PC-3 (cell line): ENCODE results near the gene C1QTNF9. TPM values are rescaled to one million over a fixed set of nuclear protein-coding genes. Genes with fewer than 3 reads are reported as not detected.

ENCODE experiments used
- ATAC-seq: fragments of 200-7000 bp; cut with Tn5 transposase; 2 replicates; pipeline ENCODE4 v1.9.1; 2020; ENCODE audit warnings: mild to moderate bottlenecking, moderate library complexity
- BruUV-seq: library from RNA; stranded (reverse); fragments of 400-500 nt; replicated peaks from 2 replicates; lab custom pipeline; 2021; lab: Mats Ljungman, UMichigan
- CTCF ChIA-PET: fragments of 300-600 bp; sonication (Branson Sonifier 250); formaldehyde crosslinking; loops from one replicate; lab custom pipeline; 2022; ENCODE audit warnings: antibody characterized with exemption; lab: Charles Lee
- POLR2A ChIA-PET: fragments of 300-600 bp; sonication (Branson Sonifier 250); formaldehyde crosslinking; loops from one replicate; lab custom pipeline; 2022; ENCODE audit warnings: antibody characterized with exemption; ENCODE audit not compliant: unreplicated experiment; lab: Charles Lee
- DNase-seq: peaks from one replicate; pipeline ENCODE4 v3.0.0-alpha.2; 2015
- H2AFZ ChIP-seq: fragments of 300-600 bp; sonication (generic); 2 replicates; pipeline ENCODE4 v1.6.0; 2016; ENCODE audit warnings: antibody characterized with exemption, low read length
- H3F3A ChIP-seq: fragments of 300-600 bp; sonication (generic); one replicate; pipeline ENCODE4 v1.6.0; 2017; ENCODE audit warnings: antibody characterized with exemption, low read length, control low read depth, mild to moderate bottlenecking; ENCODE audit not compliant: unreplicated experiment
- H3K27ac ChIP-seq: fragments of 300-600 bp; sonication (generic); 2 replicates; pipeline ENCODE4 v1.5.1; 2016; ENCODE audit warnings: mild to moderate bottlenecking, low read length
- H3K27me3 ChIP-seq: fragments of 300-600 bp; sonication (generic); 2 replicates; pipeline ENCODE4 v1.6.1; 2016; ENCODE audit warnings: low read length, mixed read lengths
- H3K36me3 ChIP-seq: fragments of 300-600 bp; sonication (generic); 2 replicates; pipeline ENCODE4 v1.6.1; 2016; ENCODE audit warnings: low read depth, mixed run types, low read length, mixed read lengths
- H3K4me1 ChIP-seq: fragments of 300-600 bp; sonication (generic); 2 replicates; pipeline ENCODE4 v1.5.1; 2016; ENCODE audit warnings: low read length; ENCODE audit not compliant: insufficient read depth
- H3K4me2 ChIP-seq: fragments of 300-600 bp; sonication (generic); 2 replicates; pipeline ENCODE4 v1.6.0; 2016; ENCODE audit warnings: low read length
- H3K4me3 ChIP-seq: fragments of 300-600 bp; sonication (generic); 2 replicates; pipeline ENCODE4 v1.5.1; 2016; ENCODE audit warnings: mild to moderate bottlenecking, low read length, mixed read lengths
- H3K79me2 ChIP-seq: fragments of 300-600 bp; sonication (generic); 2 replicates; pipeline ENCODE4 v1.6.1; 2017; ENCODE audit warnings: low read length, mixed read lengths
- H3K9ac ChIP-seq: fragments of 300-600 bp; sonication (generic); 2 replicates; pipeline ENCODE4 v1.6.0; 2016; ENCODE audit warnings: mild to moderate bottlenecking, low read length
- H3K9me2 ChIP-seq: fragments of 300-600 bp; sonication (generic); replicated peaks from 2 replicates; pipeline ENCODE4 v1.6.1; 2016; ENCODE audit warnings: mixed run types, low read length, mixed read lengths
- H3K9me3 ChIP-seq: fragments of 300-600 bp; sonication (generic); 2 replicates; pipeline ENCODE4 v1.6.1; 2016; ENCODE audit warnings: low read length, mixed read lengths
- H4K20me1 ChIP-seq: fragments of 300-600 bp; sonication (generic); 2 replicates; pipeline ENCODE4 v1.6.1; 2016; ENCODE audit warnings: low read length, mixed read lengths
- EZH2 ChIP-seq: fragments of 300-600 bp; sonication (generic); IDR thresholded peaks from one replicate; pipeline ENCODE4 v1.6.1; 2017; ENCODE audit warnings: antibody characterized with exemption, mild to moderate bottlenecking, low read length; ENCODE audit not compliant: unreplicated experiment
- EZH2phosphoT487 ChIP-seq: fragments of 300-600 bp; sonication (generic); IDR thresholded peaks from 2 replicates; pipeline ENCODE4 v1.6.1; 2018; ENCODE audit warnings: mild to moderate bottlenecking, antibody characterized with exemption, low read length, borderline replicate concordance
- intact Hi-C: fragments of 100-400 bp; cut with micrococcal nuclease; formaldehyde crosslinking; loops from 2 replicates; pipeline ENCODE4 v1.9.0; 2023
- total RNA-seq: library from RNA; depleted of rRNA; stranded (reverse); fragments of >200 nt; gene quantifications from 2 replicates; pipeline ENCODE4 v1.2.3, GENCODE V29; 2014
- TF ChIP-seq, protein P1 (sequence below): fragments of 300-600 bp; sonication (generic); conservative IDR thresholded peaks from 2 replicates; pipeline ENCODE4 v1.5.1; 2017; ENCODE audit warnings: antibody characterized with exemption, low read depth, mild to moderate bottlenecking, low read length

C1QTNF9 gene
- total RNA-seq, 1 experiment from 2014 or later: 0.11 TPM

DNA sequence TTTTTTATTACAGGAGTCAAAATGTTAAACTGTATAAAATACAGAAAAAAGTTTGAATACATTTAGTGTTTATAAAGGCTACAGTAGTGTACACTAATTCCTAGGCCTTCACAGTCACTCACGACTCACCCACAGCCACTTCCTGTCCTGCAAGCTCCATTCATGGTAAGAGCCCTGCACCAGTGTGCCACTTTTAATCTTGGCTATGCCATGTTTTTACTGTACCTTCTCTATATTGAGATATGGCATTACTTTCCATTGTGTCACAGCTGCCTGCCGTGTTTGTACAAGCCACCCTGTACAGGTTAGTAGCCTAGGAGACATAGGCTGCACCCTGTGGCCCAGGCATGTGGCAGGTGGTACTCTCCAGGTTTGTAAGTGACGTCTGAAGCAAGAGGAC is 32.1 kb downstream of the C1QTNF9 start:
- no peak overlapping the region for H3K4me2 ChIP-seq
- peak; percentile 93 for ATAC-seq
- peaks cover 10% of the 10 kb centered on the region for H3K4me1 ChIP-seq
- H3F3A ChIP-seq: no peaks in the 10 kb centered on the region
- ChIA-PET POLR2A (no interaction called here), CTCF (no interaction called here)
- H3K9me3 ChIP-seq: no peaks in the 10 kb centered on the region
- no peaks in the 10 kb centered on the region for H3K79me2 ChIP-seq
- H4K20me1 ChIP-seq: no peaks in the 10 kb centered on the region
- no peak overlapping the region for H3K27ac ChIP-seq
- no peak for TF ChIP-seq EZH2
- no peak for TF ChIP-seq EZH2phosphoT487
- TF ChIP-seq, protein P1, sequence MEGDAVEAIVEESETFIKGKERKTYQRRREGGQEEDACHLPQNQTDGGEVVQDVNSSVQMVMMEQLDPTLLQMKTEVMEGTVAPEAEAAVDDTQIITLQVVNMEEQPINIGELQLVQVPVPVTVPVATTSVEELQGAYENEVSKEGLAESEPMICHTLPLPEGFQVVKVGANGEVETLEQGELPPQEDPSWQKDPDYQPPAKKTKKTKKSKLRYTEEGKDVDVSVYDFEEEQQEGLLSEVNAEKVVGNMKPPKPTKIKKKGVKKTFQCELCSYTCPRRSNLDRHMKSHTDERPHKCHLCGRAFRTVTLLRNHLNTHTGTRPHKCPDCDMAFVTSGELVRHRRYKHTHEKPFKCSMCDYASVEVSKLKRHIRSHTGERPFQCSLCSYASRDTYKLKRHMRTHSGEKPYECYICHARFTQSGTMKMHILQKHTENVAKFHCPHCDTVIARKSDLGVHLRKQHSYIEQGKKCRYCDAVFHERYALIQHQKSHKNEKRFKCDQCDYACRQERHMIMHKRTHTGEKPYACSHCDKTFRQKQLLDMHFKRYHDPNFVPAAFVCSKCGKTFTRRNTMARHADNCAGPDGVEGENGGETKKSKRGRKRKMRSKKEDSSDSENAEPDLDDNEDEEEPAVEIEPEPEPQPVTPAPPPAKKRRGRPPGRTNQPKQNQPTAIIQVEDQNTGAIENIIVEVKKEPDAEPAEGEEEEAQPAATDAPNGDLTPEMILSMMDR: no peak
- no peak overlapping the region for H2AFZ ChIP-seq
- no peaks in the 10 kb centered on the region for H3K9me2 ChIP-seq
- H3K9ac ChIP-seq: no peak overlapping the region
- BruUV-seq: no TSS peak
- intact Hi-C loops: no loop called here
- H3K36me3 ChIP-seq: no peaks in the 10 kb centered on the region
- H3K27me3 ChIP-seq: no peaks in the 10 kb centered on the region
- peak; percentile 58 for DNase-seq
- H3K4me3 ChIP-seq: no peak overlapping the region

DNA sequence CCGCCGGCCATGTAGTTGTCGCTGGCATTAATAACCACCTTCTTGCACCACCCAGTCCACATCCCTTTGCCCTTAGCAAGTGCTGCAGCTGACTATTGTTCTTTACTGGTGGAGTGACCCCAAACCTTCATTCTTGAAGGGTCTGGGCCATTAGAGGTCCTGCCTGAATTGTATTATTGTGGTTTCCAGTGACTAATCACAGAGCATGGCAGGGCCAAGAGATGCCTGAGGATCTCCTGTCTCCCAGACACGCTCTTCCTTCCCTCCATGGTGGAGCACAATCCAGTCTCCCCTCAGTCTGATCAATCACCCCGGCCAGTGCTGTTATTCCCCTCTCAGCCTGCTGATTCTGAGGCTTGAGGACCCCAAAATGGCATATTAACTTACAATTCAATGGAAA is 39.0 kb downstream of the C1QTNF9 start:
- ChIA-PET POLR2A (no interaction called here), CTCF (no interaction called here)
- Histone ChIP-seq H3K79me2 (no peaks in the 10 kb centered on the region), H3K27ac (peak overlapping the region; percentile 87), H2AFZ (peak overlapping the region; percentile 34; the same call in 1 of the 2 replicates), H3F3A (no peaks in the 10 kb centered on the region), H3K4me3 (no peak overlapping the region), H4K20me1 (no peaks in the 10 kb centered on the region), H3K9me3 (no peaks in the 10 kb centered on the region), H3K4me2 (peak overlapping the region; percentile 61), H3K9ac (peak overlapping the region; percentile 41; the same call in 1 of the 2 replicates), H3K4me1 (peaks cover 23% of the 10 kb centered on the region), H3K27me3 (no peaks in the 10 kb centered on the region), H3K36me3 (no peaks in the 10 kb centered on the region), H3K9me2 (no peaks in the 10 kb centered on the region)
- BruUV-seq: no TSS peak
- ATAC-seq: no peak; the same call in 1 of the 2 replicates
- DNase-seq: peak; percentile 13
- intact Hi-C loops: no loop called here
- no peak for TF ChIP-seq EZH2
- TF ChIP-seq, protein P1: no peak
- TF ChIP-seq EZH2phosphoT487: no peak

DNA sequence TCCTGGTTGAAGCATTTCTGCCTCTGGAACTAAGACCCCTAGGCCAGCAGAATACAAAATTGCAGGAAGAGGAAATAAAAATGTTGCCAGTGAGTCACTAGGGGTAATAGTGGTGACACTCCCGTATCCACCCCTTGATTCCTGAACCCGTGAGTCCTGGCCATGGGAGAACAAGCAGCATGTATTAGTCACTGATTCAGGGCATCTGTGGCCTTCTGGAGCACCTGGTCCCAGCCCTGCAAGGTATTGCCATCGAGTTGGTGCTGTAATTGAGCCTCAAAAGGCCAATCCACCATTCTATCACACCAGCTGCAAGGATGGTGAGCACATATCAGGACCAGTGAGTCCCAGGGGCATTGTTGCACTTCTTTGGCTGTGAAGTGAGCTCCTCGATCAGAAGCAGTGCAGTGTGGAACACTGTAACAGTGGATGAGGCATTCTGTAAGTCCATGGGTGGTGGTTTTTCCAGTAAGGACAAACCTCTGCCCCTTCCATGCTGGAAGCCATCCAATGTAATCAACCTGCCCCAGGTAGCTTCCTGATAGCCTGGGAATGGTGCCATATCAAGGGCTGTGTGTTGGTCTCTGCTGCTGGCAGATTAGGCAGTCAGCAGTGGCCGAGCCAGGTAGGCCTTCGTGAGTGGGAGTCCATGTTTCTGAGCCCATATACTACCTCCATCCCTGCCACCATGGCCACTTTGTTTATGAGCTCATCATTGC is 39.6 kb downstream of the C1QTNF9 start:
- H3K4me3 ChIP-seq: no peak overlapping the region

More for the DNA sequence above, 39.6 kb downstream of the C1QTNF9 start:
- Histone ChIP-seq H3K4me2 (peak overlapping the region; percentile 61), H3K27ac (peak overlapping the region; percentile 87), H2AFZ (peak overlapping the region; percentile 34; the same call in 1 of the 2 replicates), H3K9me2 (no peaks in the 10 kb centered on the region), H3K9me3 (no peaks in the 10 kb centered on the region), H4K20me1 (no peaks in the 10 kb centered on the region), H3K9ac (peak overlapping the region; percentile 41; the same call in 1 of the 2 replicates), H3K79me2 (no peaks in the 10 kb centered on the region), H3F3A (no peaks in the 10 kb centered on the region), H3K27me3 (no peaks in the 10 kb centered on the region), H3K4me1 (peaks cover 23% of the 10 kb centered on the region), H3K36me3 (no peaks in the 10 kb centered on the region)
- intact Hi-C loops: no loop called here
- ChIA-PET CTCF (no interaction called here), POLR2A (no interaction called here)
- ATAC-seq (peak; percentile 86), DNase-seq (peak; percentile 79)
- TF ChIP-seq, protein P1: no peak
- TF ChIP-seq EZH2phosphoT487: no peak
- TF ChIP-seq EZH2: no peak
- BruUV-seq: no TSS peak
